ENCODE measurements around the gene STX2. TPM values are rescaled to one million over a fixed set of nuclear protein-coding genes. Genes with fewer than 3 reads are reported as not detected.

The STX2 gene
- total RNA-seq, 4 donors from 2014 or later = 20.9 to 35.9 (median 29.5) TPM

DNA sequence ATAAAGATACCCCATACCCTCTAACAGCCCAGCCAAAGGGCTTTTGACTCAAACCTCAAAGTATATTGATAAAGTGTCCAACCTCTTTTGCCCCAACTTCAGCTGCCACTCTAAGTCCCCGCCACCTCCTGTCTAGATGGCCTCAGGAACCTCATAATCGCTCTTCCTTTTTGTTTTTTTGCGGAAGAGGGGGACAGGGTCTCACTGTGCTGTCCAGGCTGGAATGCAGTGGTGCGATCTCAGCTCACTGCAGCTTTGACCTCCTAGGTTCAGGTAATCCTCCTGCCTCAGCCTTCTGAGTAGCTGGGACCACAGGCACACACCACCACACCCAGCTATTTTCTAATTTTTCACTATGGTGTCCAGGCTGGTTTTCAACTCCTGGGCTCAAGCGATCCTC, 60.3 kb downstream of the STX2 start:
- TF ChIP-seq, protein P1, sequence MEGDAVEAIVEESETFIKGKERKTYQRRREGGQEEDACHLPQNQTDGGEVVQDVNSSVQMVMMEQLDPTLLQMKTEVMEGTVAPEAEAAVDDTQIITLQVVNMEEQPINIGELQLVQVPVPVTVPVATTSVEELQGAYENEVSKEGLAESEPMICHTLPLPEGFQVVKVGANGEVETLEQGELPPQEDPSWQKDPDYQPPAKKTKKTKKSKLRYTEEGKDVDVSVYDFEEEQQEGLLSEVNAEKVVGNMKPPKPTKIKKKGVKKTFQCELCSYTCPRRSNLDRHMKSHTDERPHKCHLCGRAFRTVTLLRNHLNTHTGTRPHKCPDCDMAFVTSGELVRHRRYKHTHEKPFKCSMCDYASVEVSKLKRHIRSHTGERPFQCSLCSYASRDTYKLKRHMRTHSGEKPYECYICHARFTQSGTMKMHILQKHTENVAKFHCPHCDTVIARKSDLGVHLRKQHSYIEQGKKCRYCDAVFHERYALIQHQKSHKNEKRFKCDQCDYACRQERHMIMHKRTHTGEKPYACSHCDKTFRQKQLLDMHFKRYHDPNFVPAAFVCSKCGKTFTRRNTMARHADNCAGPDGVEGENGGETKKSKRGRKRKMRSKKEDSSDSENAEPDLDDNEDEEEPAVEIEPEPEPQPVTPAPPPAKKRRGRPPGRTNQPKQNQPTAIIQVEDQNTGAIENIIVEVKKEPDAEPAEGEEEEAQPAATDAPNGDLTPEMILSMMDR (IDR thresholded peaks at IDR 0.05; ENCODE audit: low read depth) = no peak

DNA sequence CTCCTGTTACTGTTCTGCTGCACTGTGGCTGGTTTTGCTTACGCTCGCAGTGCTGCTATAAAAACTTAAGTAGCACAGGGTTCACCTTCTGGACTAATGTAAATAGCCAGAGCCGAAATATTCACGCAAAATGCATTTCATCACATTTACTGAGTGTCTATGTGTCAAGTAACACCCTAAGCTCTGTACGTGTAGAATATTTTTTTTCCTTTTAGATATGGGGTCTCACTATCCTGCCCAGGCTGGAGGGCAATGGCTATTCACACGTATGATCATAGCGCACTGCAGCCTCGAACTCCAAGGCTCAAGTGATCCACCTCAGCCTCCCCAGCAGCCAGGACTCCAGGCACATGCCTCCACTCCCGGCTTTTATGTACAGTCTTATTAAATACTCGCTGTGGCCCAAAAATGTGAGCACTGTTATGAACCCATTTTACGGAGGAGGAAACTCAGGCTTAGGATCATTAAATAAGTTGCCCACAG, 62.2 kb downstream of the STX2 start:
- TF ChIP-seq, protein P1 (IDR thresholded peaks at IDR 0.05; ENCODE audit: low read depth) = no peak

DNA sequence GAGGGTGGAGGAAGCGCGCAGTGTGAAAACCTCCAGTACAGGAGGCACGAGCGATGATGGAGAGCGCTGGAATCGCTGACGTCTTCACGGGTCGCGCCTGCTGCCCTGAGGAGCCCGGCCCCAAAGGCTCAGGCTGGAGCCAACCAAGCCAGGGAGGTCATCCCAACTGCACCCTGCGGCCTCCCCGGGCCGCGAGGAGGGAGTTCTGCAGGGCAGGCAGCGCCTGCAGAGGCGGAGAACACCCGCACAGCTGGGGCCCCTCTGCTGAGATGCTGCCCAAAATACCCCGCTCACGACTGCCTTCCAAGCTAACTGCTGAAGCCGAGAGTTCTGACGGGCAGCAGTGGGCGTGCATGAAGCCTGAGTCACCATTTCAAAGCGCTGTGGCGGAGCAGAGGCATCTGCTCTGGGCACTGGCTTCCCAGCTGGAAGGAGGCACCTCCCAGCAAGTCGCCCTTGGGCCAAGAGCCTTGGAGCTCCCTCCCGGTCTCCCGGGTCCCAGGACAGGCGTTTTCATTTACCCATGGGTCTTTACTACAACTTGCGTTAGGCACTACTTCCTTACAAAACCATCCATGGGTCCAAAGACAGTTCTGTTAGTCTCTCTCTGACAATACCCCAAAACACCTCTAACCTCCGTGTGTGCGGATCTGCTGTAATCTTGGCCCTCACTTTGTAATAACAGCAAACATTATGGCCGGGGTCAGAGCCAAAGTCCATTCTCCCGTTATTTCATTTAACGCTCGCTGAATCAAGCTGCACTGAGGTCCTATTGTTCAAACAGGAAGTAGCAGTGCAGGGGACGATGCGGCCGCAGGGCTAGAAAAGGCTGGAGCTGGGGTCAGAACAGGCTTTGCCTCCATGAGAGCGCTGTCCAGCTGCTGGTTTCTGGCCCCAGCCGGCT, 62.8 kb downstream of the STX2 start:
- TF ChIP-seq, protein P1 (IDR thresholded peaks at IDR 0.05; ENCODE audit: low read depth) = no peak

DNA sequence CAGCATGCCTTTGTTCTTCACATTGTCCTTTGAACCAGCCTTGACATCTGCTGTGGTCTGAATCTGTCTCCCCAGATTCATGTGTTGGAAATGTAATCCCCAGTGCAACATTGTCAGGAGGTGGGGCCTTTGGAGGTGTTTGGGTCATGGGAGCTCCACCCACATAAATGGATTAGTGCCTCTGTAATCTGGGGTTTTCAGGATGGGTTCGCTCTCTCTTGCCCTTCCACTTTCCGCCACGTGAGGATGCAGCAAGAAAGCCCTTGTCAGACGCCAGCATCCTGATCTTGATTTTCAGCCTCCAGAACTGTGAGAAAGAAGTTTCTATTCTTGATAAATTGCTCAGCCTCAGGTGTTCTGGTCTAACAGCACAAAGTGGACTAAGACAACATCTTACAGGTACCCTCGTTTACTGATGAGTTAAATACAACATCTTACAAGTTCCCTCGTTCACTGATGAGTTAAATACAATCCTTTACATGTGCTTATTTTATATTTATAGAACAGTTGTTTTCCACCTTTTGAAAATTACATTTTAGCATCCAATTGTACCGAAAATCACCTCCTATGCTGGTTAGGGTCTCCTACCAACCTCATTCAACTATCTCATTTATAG, 68.5 kb downstream of the STX2 start:
- TF ChIP-seq, protein P1 (IDR thresholded peaks at IDR 0.05; ENCODE audit: low read depth) = no peak

DNA sequence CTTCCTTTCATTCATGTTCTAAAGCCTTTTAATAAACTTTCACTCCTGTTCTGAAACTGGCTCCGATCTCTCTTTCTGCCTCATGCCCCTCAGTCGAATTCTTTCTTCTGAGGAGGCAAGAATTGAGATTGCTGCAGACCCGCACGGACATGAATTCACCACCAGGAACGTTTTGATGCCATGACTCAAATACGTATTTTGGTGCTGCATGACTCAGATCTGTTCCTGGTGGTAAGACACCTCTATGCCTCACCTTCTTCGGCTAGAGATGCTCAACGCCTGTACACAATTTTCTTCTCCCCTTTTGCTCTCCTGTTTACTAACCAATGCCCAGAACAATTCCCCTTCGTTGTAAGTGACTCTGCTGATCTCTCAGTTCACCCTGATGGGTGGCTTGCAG, 70.9 kb downstream of the STX2 start:
- TF ChIP-seq, protein P1 (IDR thresholded peaks at IDR 0.05; ENCODE audit: low read depth) = no peak

DNA sequence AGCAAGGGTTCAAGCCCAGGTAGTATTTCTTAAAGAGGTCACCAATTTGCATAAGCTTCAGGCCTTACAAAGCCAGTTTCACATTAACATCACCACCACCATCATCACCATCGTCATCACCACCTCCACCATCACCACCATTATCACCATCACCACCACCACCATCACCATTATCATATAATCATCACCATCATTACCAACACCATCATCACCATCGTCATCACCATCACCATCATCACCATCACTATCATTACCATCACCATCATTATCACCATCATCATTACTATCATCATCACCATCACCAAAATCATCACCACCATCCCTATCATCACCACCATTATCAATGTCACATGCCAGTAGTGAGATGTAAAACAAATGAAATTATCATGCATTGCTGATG, 72.6 kb downstream of the STX2 start:
- TF ChIP-seq, protein P1 (IDR thresholded peaks at IDR 0.05; ENCODE audit: low read depth) = no peak

DNA sequence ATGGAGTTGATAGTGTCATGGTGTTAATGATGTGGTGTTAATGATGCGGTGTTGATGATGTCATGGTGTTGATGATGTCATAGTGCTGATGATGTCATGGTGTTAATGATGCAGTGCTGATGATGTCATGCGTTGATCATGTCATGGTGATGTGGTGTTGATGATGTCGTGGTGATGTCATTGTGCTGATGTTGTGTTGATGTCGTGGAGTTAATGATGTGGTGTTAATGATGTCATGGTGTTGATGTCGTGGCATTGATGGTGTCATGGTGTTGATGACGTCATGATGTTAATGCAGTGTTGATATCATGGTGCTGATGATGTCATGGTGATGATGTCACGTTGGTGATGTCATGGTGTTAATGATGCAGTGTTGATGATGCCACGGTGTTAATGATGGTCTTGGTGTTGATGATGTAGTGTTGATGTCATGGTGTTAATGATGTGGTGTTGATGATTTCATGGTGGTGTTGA, 73.8 kb downstream of the STX2 start:
- TF ChIP-seq, protein P1 (IDR thresholded peaks at IDR 0.05; ENCODE audit: low read depth) = no peak
